HG03457 (cell line): ENCODE results near the gene NUDT16L1.
A peak's percentile ranks its signal among the peaks of the same experiment; 100 is the strongest.

Experiments
- ATAC-seq: cut with Tn5 transposase; IDR thresholded peaks from one replicate; pipeline ENCODE4 v1.9.1; 2021; ENCODE audit warnings: moderate number of reproducible peaks; ENCODE audit not compliant: unreplicated experiment

Gene NUDT16L1

DNA sequence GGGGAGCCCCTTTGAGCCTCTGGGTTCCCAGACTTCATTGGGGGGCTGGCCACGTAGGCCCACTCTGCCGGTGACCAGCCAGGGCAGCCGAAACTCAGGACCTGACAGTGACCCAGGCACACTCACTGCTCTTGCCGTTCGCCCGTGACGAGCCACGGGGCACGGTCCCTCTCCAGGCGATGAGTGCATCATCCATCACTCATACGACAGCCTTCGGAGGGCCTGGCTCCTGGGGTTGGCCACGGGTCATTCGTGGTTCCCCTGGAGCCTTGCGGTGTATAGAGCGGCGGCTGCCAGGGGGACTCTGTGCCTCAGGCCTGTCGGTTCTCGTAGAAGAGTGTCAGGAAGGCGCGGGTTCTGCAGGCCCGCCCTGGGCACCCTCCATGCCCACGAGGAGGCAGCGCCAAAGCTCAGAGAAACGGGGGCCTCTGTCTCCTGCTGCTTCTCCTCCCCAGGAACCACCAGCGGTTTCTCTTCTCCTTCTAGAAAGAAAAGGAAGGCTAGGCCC is 11.2 kb upstream of the NUDT16L1 start:
- ATAC-seq, result no peak

DNA sequence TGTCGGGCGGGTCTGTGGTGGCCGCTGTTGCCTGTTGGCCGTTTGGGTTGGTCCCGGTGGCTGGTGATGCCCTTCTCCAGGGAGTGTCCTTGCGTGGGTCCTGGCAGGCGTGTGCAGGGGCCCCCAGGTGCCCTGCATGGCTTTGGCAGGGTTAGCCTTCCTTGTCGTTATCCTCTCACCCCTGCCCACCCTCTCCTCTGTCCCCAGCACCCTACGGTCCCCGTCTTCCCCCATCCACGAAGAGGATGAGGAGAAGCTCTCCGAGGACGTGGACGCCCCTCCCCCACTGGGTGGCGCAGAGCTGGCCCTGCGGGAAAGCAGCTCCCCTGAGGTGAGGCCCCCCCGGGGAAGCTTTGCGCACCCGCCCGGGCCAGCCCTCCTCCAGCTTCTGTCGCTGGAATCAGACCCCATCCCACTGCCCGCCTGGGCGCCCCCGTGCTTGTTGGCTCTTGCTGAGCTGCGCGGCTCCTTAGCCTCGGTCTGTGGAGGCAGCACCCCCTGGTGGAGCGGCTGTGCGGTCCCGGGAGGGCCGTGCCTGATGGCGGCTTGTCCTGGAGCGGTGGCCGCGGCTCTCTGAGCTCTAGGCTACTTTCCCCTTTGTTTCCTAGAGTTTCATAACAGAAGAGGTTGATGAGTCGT is 10.6 kb upstream of the NUDT16L1 start:
- ATAC-seq, result no peak

DNA sequence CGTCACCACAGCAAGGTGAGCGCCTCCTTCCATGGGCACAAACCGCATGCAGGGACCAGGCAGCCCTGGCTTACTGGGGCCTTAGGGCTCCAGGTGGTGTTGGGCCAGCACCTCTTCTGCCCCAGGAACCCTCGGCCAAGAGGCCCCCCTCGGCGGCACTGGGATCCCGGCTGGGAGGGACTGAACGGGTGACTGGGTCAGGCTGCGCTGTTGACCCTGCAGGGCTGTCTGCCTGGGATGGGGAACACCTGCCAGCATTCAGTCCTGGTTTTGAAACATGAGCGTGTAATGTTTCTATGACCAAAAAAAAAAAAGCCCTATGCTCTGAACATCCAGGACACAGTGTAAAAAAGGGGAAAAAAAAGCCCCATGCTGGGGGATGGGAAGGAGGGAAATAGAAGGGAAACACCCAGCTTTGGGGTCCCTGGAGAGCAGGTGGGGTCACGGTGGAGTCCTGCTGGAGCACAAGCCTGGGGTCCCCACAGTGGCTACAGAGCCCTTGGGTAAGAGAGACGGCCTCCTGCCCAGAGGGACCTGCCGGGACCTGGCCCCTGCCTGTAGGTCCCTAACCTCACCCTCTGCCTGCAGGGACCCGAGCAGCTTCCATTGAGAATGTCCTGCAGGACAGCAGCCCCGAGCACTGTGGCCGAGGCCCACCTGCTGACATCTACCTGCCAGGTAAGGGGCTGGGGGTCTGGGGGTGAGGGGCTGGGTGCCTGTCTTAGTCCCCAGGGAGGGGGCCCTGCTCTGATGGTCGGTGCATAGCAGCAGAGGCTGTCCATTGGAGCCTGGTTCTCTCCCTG is 9.9 kb upstream of the NUDT16L1 start:
- no peak for ATAC-seq

DNA sequence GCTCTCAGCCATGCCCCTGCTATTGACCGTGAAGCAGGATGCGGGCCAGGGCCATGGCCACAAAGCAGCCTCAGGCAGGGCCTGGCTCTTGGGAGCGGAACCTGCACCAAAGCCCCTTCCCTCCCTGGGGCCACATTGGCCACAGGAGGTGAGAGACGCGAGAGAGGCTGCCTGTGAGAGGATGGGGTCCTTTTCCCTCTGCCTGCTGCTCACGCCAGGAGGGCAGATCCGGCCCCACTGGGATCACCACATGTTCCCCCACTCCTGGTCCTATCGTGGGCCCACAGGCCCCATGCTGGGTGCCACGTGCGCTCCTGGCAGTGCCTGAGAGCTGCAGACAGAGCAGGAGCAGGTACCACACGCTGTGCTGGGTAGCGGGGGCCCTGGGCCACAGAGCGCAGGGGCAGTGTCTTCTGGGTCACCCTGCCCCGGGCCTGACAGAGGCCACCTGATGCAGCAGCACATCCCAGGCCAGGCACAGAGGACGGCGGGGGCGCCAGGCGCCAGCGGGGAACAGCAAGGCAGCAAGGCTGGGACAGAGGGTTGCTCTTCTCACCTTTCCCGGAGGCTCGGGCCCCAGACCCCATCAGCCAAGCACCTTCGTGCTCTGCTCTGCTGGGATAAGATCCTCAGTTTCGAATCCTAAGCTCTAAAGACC is 9.2 kb upstream of the NUDT16L1 start:
- no peak for ATAC-seq

DNA sequence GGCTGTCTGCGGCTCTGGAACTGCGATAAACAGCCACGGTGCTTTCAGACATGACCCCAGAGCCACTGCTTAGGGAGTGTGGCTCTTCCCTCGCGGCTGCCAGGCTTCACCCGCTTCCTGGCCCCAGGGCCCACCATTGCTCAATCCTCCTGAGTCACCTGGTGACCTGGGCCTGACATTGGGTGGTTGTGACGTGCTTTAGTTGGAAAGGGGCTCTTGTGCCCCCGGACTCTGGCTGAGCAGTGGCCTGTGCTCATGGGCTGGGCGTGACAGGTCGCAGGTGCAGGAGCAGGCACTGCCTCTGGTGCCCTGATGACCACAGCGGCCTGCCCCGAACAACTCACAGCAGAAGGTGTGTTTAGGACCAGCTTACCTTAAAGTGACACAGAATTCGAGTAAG is 8.6 kb upstream of the NUDT16L1 start:
- ATAC-seq, result no peak

DNA sequence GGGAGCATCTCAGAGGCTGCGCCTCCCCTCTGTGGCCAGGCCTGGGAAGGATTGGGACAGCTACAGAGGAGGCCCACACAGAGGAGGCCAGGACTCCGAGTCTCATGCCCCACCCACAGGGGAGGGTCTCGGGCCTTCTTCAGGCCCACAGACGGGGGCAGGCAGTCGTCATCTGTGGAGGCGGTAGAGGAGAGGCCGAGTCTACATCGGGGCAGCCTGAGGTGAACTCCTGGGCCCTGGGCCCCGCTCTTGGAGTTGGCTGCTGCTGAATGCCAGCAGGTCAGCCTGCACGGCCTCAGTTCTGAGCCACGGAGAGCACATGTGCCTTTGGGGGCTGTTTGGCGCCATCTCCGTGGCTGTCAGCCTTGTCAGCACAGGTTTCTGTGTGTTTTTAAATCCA is 8.1 kb upstream of the NUDT16L1 start:
- ATAC-seq, result no peak

DNA sequence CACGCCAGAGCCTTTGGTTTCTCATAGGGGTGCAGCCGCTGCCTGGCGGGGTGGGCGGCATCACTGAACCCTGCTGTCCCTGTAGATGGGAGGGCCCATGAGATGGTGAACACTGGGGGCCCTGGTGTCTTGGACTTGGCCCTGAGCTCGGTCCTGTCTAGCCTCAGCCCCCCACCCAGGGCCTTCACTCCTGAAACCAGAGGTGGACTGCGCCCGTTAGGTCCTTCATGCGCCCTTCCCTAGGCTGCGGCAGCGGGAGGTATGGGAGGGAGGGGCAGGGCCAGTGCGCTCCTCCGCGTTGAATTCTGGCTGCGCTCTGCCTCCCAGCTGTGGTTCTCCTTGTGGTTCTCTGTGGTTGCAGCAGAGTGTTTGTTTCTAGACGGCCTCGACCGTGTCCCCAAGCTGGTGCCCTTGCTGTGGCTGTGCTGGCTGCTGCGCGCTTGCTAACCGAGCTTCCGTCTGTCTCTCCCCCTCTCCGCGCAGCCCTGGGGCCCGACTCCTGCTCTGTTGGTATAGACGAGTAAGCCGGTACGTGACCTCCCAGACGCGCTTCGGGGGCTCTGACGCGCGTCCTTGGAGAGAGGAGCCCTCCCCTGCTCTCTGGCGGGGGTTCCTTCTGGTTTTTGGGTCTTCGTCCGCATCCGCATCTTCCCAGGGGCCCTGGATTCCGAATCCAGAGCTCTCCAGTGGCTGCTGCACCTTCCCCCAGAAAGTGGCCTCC is 7.4 kb upstream of the NUDT16L1 start:
- no peak for ATAC-seq

DNA sequence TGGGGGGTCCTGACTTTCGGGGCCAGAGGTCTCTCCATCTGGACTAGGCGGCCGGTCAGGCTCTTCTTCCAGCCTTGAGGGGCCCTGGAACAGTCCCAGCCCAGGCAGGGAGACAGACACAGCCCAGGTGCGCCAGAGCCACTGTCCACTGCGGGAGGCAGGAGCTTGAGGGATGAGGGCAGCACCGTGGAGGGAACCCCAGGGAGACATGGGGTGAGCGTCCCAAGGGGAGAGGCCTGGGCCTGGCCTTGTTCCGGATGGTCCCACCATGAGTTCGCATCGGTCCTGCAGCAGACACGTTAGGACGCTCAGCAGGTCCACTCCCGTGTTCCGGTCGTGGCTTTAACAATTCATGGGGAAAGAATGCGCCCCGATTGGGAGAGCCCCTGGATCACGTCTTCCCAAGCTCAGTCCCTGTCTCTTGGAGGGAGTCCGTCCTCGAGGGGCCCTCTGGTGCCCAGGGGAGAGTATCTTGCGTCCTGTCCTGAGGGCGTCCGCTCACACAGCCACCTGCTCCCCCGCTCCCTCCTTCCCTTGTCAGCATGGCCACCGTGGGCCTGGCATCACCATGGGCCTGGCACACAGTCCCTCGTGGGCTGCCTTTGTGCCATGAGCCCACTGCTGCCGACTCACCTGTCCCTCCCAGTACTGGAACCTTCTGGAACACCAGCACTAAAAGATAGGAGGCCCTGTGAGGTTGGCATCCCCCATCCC is 6.7 kb upstream of the NUDT16L1 start:
- no peak for ATAC-seq

DNA sequence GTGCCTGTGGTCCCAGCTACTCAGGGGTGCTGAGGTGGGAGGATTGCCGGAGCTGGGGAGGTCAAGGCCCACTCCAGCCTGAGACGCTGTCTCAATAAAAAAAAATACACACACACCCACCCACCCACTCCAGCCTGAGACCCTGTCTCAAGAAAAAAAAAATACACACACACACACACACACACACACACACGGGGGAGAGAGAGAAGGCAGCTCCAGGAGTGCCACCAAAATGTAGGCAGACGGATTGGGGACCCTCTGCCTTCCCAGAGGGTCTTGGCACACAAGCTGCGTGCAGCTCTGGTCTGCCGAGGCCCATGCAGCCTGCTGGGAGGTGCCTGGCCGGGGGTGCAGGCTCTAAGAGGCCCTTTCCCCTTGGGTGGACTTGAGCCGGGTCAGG is 5.9 kb upstream of the NUDT16L1 start:
- ATAC-seq, result no peak

DNA sequence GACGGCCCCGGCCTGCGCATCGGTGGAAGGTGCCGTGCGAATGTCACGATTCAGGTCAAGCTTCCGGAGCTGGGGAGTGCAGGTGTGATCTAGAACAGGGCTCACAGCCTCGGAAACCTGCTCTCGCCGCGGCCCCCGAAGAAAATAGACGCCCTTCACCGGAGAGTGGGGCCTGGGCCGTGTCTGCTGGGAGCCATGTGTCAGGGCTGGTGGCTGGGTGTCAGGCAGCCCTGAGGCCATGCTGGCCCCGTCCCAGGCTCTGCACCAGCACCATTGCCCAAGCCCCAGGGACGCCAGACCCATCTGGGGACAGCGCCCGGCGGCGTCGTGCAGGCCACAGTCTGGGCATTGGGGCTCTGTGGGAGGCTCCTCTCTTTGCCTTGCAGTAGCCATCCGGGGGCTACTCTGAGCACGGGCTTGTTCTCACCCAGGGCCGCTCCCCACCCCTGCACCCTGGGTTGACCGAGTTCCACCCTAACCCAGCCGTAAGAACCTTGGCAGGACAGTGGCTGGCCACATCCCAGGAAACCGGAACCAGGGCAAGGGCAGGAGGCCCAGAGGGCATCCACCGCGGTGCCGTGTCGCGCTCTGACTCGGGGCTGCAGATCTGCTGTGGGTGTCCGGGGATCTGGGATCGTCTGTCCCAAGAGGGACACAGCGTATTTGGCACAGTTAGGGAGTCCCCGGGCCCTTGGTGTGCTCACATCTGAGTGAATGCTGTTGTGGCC is 5.3 kb upstream of the NUDT16L1 start:
- no peak for ATAC-seq

DNA sequence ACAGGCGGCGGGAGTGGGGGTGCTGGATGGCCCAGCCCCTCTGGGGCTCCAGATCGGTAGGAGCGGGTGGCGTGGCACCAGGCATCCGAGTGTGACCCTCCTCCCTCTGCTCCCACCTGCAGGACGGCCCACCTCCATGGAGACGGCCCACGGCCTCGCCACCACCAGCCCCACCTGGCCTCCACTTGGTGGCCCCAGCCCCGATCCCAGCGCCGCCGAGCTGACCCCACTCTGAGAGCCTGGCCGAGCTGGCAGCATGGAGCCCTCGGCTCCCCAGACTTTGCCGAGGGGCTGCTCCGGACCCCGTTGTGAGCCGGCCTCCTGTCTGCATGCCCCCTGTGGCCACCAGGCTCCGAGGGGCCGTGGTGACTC is 4.7 kb upstream of the NUDT16L1 start:
- ATAC-seq, result no peak

DNA sequence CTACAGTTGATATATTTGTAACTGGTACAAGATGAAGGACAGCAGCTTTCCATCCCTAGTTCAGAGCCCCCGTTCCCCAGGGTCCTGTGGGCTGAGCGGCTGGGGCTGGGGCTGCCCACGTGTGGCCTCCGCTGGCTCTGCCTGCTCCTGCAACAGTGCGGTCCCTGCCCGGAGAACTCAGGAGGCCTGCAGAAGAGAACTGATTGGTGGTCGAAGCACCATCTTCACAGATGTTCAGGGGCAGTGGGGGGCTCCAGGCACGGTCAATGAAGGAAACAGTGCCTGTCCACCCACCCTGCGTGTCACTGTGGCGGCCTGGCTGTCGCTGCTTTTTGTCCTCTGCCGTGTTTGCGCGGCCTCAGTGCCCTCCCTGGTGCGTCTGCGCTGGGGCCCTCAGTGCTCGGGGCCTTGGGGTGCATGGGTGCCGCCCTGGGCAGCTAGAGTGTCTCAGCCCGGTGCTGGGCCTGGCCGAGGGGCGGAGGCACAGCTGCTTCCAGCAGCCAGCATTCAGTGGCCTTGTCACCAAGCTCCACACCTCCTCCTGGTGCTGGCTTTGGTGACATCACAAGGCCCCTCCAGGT is 4.2 kb upstream of the NUDT16L1 start:
- no peak for ATAC-seq

DNA sequence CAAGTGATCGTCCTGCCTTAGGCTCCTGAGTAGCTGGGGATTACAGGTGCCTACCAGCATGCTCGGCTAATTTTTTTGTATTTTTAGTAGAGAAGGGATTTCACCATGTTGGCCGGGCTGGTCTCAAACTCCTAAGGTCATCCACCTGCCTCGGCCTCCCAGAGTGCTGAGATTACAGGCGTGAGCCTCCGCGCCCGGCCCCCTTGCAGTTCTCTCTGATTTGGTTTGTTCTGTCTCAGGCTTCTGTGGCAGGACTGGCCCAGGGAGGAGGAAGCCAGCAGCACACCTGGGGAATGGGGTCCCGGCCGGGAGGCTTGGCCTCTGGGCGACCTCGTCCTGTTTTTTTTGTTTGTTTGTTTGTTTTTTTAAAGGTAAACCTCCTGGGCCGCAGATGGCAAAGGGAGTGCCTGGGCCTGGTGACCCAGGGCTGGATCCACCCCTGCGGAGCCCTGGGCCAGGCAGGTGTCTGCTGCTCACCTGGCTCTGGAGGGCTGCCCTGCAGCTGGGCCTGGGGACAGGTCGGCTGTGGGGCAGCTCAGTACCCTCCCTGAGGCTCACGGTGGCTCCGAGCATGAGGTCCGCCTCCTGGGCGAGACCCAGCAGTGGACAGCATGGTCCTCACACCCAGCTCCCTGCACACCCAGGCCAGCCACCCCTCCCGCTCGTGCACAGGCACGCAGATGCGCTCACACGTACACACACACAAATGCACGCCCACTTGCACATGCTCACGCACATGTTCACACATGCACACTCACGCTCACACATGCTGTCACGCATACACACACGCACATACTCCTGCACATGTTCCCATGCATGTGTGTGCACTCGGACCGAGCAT is 3.3 kb upstream of the NUDT16L1 start:
- ATAC-seq, result no peak

DNA sequence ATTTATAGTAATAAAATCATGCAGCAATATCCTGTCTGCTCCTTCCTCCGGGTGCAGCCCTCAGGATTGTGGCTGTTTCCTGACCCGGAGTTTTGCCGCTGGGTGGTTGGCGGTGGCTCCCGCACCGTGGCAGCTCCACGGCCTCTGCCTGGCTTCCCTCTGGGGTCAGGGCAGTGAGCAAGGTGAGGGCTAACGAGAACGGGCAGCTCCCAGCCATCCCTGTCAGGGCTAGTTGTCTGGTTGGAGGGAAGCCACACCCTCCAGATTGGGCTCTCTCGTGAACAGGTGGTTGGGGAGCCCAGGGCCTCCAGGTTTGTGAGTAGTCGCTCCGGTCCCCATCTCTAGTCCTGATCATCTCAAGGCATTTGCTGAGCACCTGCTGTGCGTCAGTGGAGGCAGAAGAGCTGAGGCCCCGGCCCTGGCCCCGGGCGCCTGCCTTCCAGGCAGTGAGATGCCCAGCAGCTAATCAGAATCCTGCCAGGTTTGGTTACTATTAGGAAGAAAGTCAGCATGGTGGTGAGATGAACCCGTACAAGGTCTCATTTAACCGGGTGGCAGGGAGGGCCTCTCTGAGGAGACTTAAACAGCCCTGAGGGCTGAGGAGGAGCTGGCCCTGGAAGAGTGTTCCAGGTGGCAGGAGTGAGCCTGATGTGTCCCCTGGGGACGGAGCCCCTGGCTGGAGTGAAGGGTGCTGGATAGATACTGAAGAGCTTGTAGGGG is 2.3 kb upstream of the NUDT16L1 start:
- ATAC-seq, result no peak

DNA sequence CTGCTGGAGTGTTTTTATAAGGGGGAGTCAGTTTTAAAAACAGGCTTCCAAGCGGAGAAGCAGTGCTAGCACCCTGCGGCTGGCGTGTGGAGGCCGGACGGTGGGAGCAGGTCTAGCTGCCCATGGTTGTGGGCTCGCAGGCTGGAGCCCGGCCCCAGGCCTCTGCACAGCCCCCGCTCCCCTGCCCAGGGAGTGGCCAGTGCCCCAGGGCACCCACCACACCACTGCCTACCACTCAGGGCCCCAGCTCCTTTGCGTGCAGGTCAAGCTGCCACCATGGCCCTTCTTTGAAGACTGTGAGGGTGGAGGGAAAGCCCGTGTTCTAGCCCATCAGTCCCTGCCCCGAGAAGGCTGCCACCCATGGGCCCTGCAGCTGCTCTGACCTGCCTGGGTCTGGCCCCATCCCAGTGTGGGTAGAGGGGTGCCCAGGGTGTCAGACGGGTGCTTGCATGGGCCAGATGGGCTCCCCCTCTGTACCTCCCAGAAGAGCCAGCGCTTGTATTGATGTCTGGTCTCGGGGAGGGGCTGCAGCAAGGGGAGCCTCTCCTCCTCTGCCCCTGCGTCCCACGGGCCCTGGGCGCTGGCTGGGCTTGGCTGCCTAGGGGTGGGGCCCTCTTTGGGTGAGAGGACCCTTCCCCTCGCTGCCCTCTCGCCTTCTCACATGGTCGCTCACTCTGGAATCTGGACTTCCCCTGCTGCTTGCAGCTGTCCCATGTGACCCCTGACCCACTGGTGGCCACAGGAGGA is 1.5 kb upstream of the NUDT16L1 start:
- no peak for ATAC-seq

DNA sequence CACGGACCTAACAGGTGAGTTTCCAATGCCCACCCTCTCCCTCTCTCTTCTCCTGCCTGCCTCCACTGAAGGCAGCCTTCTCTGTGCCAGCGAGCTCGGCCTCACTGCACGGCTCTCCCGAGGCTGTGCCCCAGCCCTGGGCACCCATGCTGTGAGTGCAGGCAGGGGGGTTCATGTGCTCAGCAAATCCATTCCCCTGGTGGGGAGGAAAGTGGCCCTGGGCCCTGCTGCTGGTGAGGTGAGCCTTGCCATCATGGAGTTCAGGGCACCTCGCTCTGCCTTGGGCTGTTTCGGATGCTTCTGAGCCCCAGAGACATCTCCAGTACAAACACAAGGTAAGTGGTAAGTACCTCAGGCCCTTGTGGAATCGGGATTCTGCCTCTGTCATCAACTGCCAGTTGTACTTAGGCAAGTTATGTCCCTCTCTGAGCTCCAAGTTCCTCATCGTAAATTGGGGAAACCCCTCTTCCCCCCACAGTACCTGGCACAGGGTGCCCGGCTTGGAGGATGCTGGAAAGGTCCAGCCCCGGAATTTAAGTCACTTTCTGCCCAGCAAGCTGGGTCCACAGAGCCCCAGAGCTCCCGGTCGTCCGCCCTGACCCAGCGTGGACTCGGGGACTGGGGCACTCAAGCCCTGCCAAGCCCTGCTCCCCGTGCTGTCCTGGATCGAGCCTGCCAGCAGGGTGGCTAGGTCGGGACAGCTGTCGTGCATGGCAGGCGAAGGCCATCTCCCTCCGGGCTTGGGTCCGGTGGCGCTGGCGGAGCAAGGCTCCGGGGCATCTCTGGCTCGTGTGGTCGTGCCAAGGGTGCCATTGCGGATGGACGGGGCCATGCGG is 684 bp upstream of the NUDT16L1 start:
- peak; percentile 12 for ATAC-seq
